ENCODE measurements around the gene KBTBD13. TPM values are rescaled to one million over a fixed set of nuclear protein-coding genes. Genes with fewer than 3 reads are reported as not detected.

The KBTBD13 gene
- total RNA-seq, 1 donor from 2014 or later, result not detected

- Mint-ChIP-seq H3K4me3 (no peak within 1 kb of the TSS), H3K36me3 (no peaks in the 10 kb centered on the region), H3K4me1 (peaks cover 27% of the 10 kb centered on the region), H3K27me3 (ENCODE audit: insufficient read depth, low read depth) (peaks cover 5% of the 10 kb centered on the region), H3K9me3 (no peaks in the 10 kb centered on the region), H3K27ac (peak within 1 kb of the TSS; percentile 76)
- no peaks in the 10 kb centered on the region for H3F3A ChIP-seq (ENCODE audit: low read depth)
- H3K4me1 ChIP-seq, result no peaks in the 10 kb centered on the region
- no peak within 1 kb of the TSS for H3K27ac ChIP-seq
- no peaks in the 10 kb centered on the region for H3K9me3 ChIP-seq (ENCODE audit: low read depth)
- H3K79me2 ChIP-seq (ENCODE audit: low read depth), result no peaks in the 10 kb centered on the region
- H3K27me3 ChIP-seq, result peaks cover 7% of the 10 kb centered on the region
- no peak within 1 kb of the TSS for H3K4me2 ChIP-seq
- no peak within 1 kb of the TSS for H2AFZ ChIP-seq (replicated peaks)
- H3K4me3 ChIP-seq, result no peak within 1 kb of the TSS
- no peaks in the 10 kb centered on the region for H4K20me1 ChIP-seq (ENCODE audit: low read depth)
- H3K9ac ChIP-seq, result no peak within 1 kb of the TSS
- no peak for TF ChIP-seq EZH2phosphoT487 (IDR thresholded peaks at IDR 0.05)
- TF ChIP-seq, protein P1, sequence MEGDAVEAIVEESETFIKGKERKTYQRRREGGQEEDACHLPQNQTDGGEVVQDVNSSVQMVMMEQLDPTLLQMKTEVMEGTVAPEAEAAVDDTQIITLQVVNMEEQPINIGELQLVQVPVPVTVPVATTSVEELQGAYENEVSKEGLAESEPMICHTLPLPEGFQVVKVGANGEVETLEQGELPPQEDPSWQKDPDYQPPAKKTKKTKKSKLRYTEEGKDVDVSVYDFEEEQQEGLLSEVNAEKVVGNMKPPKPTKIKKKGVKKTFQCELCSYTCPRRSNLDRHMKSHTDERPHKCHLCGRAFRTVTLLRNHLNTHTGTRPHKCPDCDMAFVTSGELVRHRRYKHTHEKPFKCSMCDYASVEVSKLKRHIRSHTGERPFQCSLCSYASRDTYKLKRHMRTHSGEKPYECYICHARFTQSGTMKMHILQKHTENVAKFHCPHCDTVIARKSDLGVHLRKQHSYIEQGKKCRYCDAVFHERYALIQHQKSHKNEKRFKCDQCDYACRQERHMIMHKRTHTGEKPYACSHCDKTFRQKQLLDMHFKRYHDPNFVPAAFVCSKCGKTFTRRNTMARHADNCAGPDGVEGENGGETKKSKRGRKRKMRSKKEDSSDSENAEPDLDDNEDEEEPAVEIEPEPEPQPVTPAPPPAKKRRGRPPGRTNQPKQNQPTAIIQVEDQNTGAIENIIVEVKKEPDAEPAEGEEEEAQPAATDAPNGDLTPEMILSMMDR (IDR thresholded peaks at IDR 0.05), result no peak
- TF ChIP-seq EZH2 (IDR thresholded peaks at IDR 0.05), result no peak
- H3K36me3 ChIP-seq, result no peaks in the 10 kb centered on the region
- no peak for DNase-seq (ENCODE audit: low spot score)
Measured at GRCh38 chr15:65044724-65045481, 31.6 kb upstream of the KBTBD13 start, which contains the start of gene SLC51B. TSS of gene SLC51B (plus strand) at chr15:65045387. CDS start at chr15:65050005, 4,618 bp downstream.

DNA sequence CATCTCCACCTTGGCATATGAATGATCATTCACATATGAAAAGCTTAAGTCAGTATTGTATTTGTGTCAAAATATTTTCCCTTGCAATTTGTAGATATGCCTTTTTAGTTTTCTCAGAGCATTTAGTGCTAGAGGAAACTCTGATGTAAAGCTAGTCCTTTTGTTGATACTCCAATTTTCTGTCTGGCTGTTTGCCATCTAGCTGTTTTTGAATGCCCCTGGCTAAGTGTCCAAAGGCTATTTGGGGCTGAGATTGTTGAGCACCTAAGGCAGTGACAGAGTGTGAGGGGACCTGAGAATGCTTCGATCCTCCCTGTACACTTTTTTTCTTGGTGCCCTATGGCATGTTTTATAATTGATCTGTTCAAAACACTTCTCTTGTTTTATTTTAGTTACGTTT lies 28.3 kb upstream of the KBTBD13 start:
- no peak overlapping the region for H3K27ac ChIP-seq
- Mint-ChIP-seq H3K36me3 (no peaks in the 10 kb centered on the region), H3K27me3 (ENCODE audit: insufficient read depth, low read depth) (peaks cover 3% of the 10 kb centered on the region)

GRCh38 chr15:65049418-65049840 lies 27.1 kb upstream of the KBTBD13 start:
- Mint-ChIP-seq H3K4me1 (peaks cover 30% of the 10 kb centered on the region), H3K27ac (no peak overlapping the region), H3K36me3 (no peaks in the 10 kb centered on the region), H3K9me3 (no peaks in the 10 kb centered on the region), H3K27me3 (ENCODE audit: insufficient read depth, low read depth) (peaks cover 3% of the 10 kb centered on the region), H3K4me3 (peak overlapping the region; percentile 54)
- H3F3A ChIP-seq (ENCODE audit: low read depth), result peaks cover 1% of the 10 kb centered on the region
- H3K9ac ChIP-seq, result no peak overlapping the region
- no peak overlapping the region for H3K27ac ChIP-seq
- H3K36me3 ChIP-seq, result no peaks in the 10 kb centered on the region
- no peaks in the 10 kb centered on the region for H3K4me1 ChIP-seq
- H3K79me2 ChIP-seq (ENCODE audit: low read depth), result no peaks in the 10 kb centered on the region
- DNase-seq (ENCODE audit: low spot score), result peak; percentile 98
- peak overlapping the region; percentile 32 for H3K4me3 ChIP-seq
- no peak overlapping the region for H2AFZ ChIP-seq (replicated peaks)
- H3K27me3 ChIP-seq, result peaks cover 13% of the 10 kb centered on the region
- no peaks in the 10 kb centered on the region for H3K9me3 ChIP-seq (ENCODE audit: low read depth)
- H4K20me1 ChIP-seq (ENCODE audit: low read depth), result peaks cover 1% of the 10 kb centered on the region
- no peak for TF ChIP-seq EZH2 (IDR thresholded peaks at IDR 0.05)
- no peak for TF ChIP-seq EZH2phosphoT487 (IDR thresholded peaks at IDR 0.05)
- TF ChIP-seq, protein P1 (IDR thresholded peaks at IDR 0.05), result no peak
- peak overlapping the region; percentile 69 for H3K4me2 ChIP-seq

More for the DNA sequence above, 28.3 kb upstream of the KBTBD13 start:
- H3K79me2 ChIP-seq (ENCODE audit: low read depth), result no peaks in the 10 kb centered on the region
- no peak overlapping the region for H3K27ac Mint-ChIP-seq
- H3K9ac ChIP-seq, result no peak overlapping the region
- no peak for TF ChIP-seq EZH2 (IDR thresholded peaks at IDR 0.05)
- peaks cover 13% of the 10 kb centered on the region for H3K27me3 ChIP-seq
- H3K4me2 ChIP-seq, result no peak overlapping the region
- peaks cover 33% of the 10 kb centered on the region for H3K4me1 Mint-ChIP-seq
- H3K9me3 Mint-ChIP-seq, result no peaks in the 10 kb centered on the region
- H3F3A ChIP-seq (ENCODE audit: low read depth), result no peaks in the 10 kb centered on the region
- no peaks in the 10 kb centered on the region for H3K4me1 ChIP-seq
- H3K9me3 ChIP-seq (ENCODE audit: low read depth), result no peaks in the 10 kb centered on the region
- no peak overlapping the region for H2AFZ ChIP-seq (replicated peaks)
- H3K4me3 Mint-ChIP-seq, result no peak overlapping the region
- H3K36me3 ChIP-seq, result no peaks in the 10 kb centered on the region
- DNase-seq (ENCODE audit: low spot score), result no peak
- no peaks in the 10 kb centered on the region for H4K20me1 ChIP-seq (ENCODE audit: low read depth)
- H3K4me3 ChIP-seq, result no peak overlapping the region

GRCh38 chr15:65050270-65050669 lies 26.3 kb upstream of the KBTBD13 start:
- TF ChIP-seq, protein P1 (IDR thresholded peaks at IDR 0.05), result no peak
- TF ChIP-seq EZH2phosphoT487 (IDR thresholded peaks at IDR 0.05), result no peak
- TF ChIP-seq EZH2 (IDR thresholded peaks at IDR 0.05), result no peak
- Histone ChIP-seq H3K79me2 (ENCODE audit: low read depth) (no peaks in the 10 kb centered on the region), H3K27me3 (peaks cover 13% of the 10 kb centered on the region), H4K20me1 (ENCODE audit: low read depth) (peaks cover 8% of the 10 kb centered on the region), H3K4me3 (no peak overlapping the region), H3K4me2 (no peak overlapping the region), H3K9me3 (ENCODE audit: low read depth) (no peaks in the 10 kb centered on the region), H3K9ac (no peak overlapping the region), H3K27ac (no peak overlapping the region), H2AFZ (replicated peaks) (no peak overlapping the region), H3F3A (ENCODE audit: low read depth) (peaks cover 2% of the 10 kb centered on the region), H3K36me3 (no peaks in the 10 kb centered on the region), H3K4me1 (no peaks in the 10 kb centered on the region)
- Mint-ChIP-seq H3K4me3 (peak overlapping the region; percentile 54), H3K4me1 (peaks cover 23% of the 10 kb centered on the region), H3K27me3 (ENCODE audit: insufficient read depth, low read depth) (no peaks in the 10 kb centered on the region), H3K27ac (peak overlapping the region; percentile 2), H3K36me3 (no peaks in the 10 kb centered on the region), H3K9me3 (no peaks in the 10 kb centered on the region)
- DNase-seq (ENCODE audit: low spot score), result no peak

All from neural progenitor cell (in vitro differentiated cells).